Measurements from ENCODE around the gene GGT5.
"Not testable (repeated sequence)": the region's sequence is repeated elsewhere in the genome, so short reads cannot be mapped to it uniquely, and the experiment has no call there.

Gene GGT5

GRCh38 chr22:24232725-24233124, 12.2 kb downstream of the GGT5 start:
- peak; percentile 17 for DNase-seq (ENCODE audit: low spot score)

- no peak for DNase-seq (ENCODE audit: low spot score)
Measured at GRCh38 chr22:24232124-24232523, 12.8 kb downstream of the GGT5 start.

GRCh38 chr22:24231706-24232105, 13.2 kb downstream of the GGT5 start:
- no peak for DNase-seq (ENCODE audit: low spot score)

- DNase-seq (ENCODE audit: low spot score) = peak; percentile 77
Measured at GRCh38 chr22:24230911-24231656, 13.8 kb downstream of the GGT5 start.

GRCh38 chr22:24225951-24226350, 18.9 kb downstream of the GGT5 start:
- DNase-seq (ENCODE audit: low spot score) = no peak

GRCh38 chr22:24225044-24225601, 19.8 kb downstream of the GGT5 start:
- no peak for DNase-seq (ENCODE audit: low spot score)

GRCh38 chr22:24224468-24224867, 20.4 kb downstream of the GGT5 start:
- no peak for DNase-seq (ENCODE audit: low spot score)

GRCh38 chr22:24219750-24220149, 25.1 kb downstream of the GGT5 start:
- no peak for DNase-seq (ENCODE audit: low spot score)

- DNase-seq (ENCODE audit: low spot score) = no peak
Measured at GRCh38 chr22:24217384-24217783, 27.5 kb downstream of the GGT5 start.

- no peak for DNase-seq (ENCODE audit: low spot score)
Measured at GRCh38 chr22:24216541-24217209, 28.2 kb downstream of the GGT5 start.

- no peak for DNase-seq (ENCODE audit: low spot score)
Measured at GRCh38 chr22:24214467-24215285, 30.2 kb downstream of the GGT5 start.

- not testable (repeated sequence) for DNase-seq (ENCODE audit: low spot score)
Measured at GRCh38 chr22:24213111-24213510, 31.8 kb downstream of the GGT5 start.

GRCh38 chr22:24211716-24212115, 33.2 kb downstream of the GGT5 start:
- not testable (repeated sequence) for DNase-seq (ENCODE audit: low spot score)

- DNase-seq (ENCODE audit: low spot score) = not testable (repeated sequence)
Measured at GRCh38 chr22:24210409-24210808, 34.5 kb downstream of the GGT5 start.

GRCh38 chr22:24209687-24210086, 35.2 kb downstream of the GGT5 start:
- DNase-seq (ENCODE audit: low spot score) = no peak

- no peak for DNase-seq (ENCODE audit: low spot score)
Measured at GRCh38 chr22:24209016-24209415, 35.9 kb downstream of the GGT5 start.

- no peak for DNase-seq (ENCODE audit: low spot score)
Measured at GRCh38 chr22:24208012-24208749, 36.7 kb downstream of the GGT5 start.

GRCh38 chr22:24207264-24208011, 37.4 kb downstream of the GGT5 start:
- DNase-seq (ENCODE audit: low spot score) = no peak

- DNase-seq (ENCODE audit: low spot score) = not testable (repeated sequence)
Measured at GRCh38 chr22:24206460-24207263, 38.2 kb downstream of the GGT5 start.
